Measurements from ENCODE around the gene PCNT. TPM values are rescaled to one million over a fixed set of nuclear protein-coding genes. Genes with fewer than 3 reads are reported as not detected.

PCNT gene
- total RNA-seq, 1 experiment from 2014 or later, result 34.0 TPM

DNA sequence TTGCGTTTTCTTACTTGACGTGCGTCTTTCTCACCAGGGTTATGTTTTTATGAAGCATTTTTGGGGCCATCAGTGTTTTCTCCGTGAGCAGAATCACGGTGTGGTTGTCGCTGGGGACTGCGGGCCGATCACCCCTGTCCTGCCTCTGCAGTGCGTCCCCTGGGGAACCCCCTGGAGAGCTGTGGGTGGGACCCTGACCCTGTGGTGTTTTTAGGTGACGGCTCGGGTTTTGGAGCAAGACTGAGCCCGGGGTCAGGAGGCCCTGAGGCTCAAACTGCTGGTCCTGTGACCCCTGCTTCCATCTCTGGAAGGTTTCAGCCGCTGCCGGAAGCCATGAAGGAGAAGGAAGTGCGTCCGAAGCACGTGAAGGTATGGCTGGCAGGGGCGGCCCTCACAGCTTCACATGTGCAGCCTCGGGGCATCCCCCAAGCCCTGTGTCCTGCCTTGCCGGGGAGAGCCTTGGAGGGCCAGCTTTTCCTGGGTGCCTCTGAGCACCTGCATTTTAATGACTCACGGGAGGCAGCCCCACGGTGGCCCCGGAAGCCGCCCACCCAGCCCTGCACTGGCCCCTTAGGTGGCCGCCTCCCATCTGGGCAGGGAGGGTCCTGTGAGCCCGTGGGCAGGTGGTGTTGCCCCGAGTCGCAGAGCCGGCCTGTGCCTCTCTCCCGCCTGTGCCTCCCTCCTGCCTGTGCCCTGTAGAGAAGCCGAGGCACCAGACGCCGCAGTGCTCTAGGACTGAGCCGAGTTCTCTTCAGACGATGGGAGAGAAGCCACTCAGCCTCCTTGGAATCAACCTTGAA, 98.0 kb downstream of the PCNT start:
- POLR2A ChIA-PET, result interaction anchor here (1.0 kb wide), 1 partner anchor 31 kb away, joined by 3 read pairs; no protein-coding TSS in a partner anchor
- no peaks in the 10 kb centered on the region for H3K27me3 Mint-ChIP-seq (ENCODE audit: insufficient read depth, unreplicated experiment)

DNA sequence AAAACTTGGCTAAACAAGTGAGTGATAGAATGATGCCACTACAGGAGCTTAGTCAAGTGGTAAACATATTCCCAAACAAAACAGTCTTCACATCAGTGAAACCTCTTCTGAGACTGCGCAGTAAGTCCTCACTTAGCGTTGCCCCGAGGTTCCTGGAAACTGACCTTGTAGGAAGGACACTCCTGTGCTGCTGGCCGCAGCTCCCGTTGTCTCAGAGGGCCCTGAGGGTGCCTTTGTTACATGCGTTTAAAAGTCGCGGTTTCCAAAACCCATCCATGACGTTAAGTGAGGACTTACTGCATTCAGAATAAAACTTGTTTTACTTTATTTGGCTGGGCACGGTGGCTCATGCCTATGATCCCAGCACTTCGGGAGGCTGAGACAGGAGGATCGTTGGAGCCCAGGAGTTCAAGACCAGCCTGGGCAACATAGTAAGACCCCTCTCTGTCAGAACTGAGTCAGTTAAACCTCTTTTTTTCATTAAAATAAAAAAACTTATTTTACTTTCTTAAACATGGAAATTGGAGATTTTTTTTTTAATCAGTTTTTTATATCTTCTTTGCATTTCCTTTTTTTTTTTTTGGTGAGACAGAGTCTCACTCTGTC, 98.8 kb downstream of the PCNT start:
- Mint-ChIP-seq H3K4me3 (ENCODE audit: unreplicated experiment) (no peak overlapping the region), H3K4me1 (ENCODE audit: insufficient read depth, unreplicated experiment) (no peaks in the 10 kb centered on the region), H3K9me3 (ENCODE audit: unreplicated experiment) (no peaks in the 10 kb centered on the region), H3K36me3 (ENCODE audit: insufficient read depth, unreplicated experiment) (peaks cover 50% of the 10 kb centered on the region), H3K27ac (ENCODE audit: low read depth, unreplicated experiment) (no peak overlapping the region), H3K27me3 (ENCODE audit: insufficient read depth, unreplicated experiment) (no peaks in the 10 kb centered on the region)
- TF ChIP-seq, protein P1, sequence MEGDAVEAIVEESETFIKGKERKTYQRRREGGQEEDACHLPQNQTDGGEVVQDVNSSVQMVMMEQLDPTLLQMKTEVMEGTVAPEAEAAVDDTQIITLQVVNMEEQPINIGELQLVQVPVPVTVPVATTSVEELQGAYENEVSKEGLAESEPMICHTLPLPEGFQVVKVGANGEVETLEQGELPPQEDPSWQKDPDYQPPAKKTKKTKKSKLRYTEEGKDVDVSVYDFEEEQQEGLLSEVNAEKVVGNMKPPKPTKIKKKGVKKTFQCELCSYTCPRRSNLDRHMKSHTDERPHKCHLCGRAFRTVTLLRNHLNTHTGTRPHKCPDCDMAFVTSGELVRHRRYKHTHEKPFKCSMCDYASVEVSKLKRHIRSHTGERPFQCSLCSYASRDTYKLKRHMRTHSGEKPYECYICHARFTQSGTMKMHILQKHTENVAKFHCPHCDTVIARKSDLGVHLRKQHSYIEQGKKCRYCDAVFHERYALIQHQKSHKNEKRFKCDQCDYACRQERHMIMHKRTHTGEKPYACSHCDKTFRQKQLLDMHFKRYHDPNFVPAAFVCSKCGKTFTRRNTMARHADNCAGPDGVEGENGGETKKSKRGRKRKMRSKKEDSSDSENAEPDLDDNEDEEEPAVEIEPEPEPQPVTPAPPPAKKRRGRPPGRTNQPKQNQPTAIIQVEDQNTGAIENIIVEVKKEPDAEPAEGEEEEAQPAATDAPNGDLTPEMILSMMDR (IDR thresholded peaks at IDR 0.05; ENCODE audit: unreplicated experiment), result no peak
- POLR2A ChIA-PET, result interaction anchor here (1.0 kb wide), 1 partner anchor 32 kb away, joined by 3 read pairs; no protein-coding TSS in a partner anchor
- CTCF ChIA-PET, result no interaction called here
- intact Hi-C loops (cut with micrococcal nuclease), result no loop called here
- BruUV-seq (replicated peaks), result no TSS peak
- no peak for DNase-seq (ENCODE audit: unreplicated experiment)

More for the DNA sequence above, 98.0 kb downstream of the PCNT start:
- Mint-ChIP-seq H3K27ac (ENCODE audit: low read depth, unreplicated experiment) (no peak overlapping the region), H3K4me1 (ENCODE audit: insufficient read depth, unreplicated experiment) (no peaks in the 10 kb centered on the region), H3K9me3 (ENCODE audit: unreplicated experiment) (no peaks in the 10 kb centered on the region), H3K4me3 (ENCODE audit: unreplicated experiment) (no peak overlapping the region), H3K36me3 (ENCODE audit: insufficient read depth, unreplicated experiment) (peaks cover 58% of the 10 kb centered on the region)
- intact Hi-C loops (cut with micrococcal nuclease), result no loop called here
- TF ChIP-seq, protein P1 (IDR thresholded peaks at IDR 0.05; ENCODE audit: unreplicated experiment), result no peak
- CTCF ChIA-PET, result no interaction called here
- no TSS peak for BruUV-seq (replicated peaks)
- no peak for DNase-seq (ENCODE audit: unreplicated experiment)

DNA sequence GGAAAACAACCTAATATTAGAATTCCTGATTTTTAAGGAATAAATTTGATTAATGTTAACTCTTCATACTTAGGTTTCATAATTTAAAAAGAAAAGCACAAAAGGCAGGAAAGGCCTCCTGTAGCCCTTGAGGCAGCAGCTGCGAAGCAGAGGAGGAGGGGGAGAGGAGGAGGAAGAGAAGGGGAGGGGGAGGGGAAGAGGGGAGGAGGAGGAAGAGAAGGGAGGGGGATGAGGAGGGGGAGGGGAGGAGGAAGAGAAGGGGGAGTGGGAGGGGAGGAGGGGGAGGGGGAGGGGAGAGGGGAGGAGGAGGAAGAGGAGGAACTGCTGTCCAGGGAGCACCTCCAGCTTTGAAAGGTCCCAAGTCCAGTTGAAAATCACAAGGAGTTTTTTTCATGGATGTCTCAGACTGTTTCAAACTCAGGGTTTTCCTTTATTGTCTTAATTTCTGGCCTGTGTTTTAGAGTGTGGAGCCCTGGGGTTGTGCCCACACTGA, 99.6 kb downstream of the PCNT start:
- BruUV-seq (replicated peaks), result no TSS peak
- intact Hi-C loops (cut with micrococcal nuclease), result no loop called here
- Mint-ChIP-seq H3K36me3 (ENCODE audit: insufficient read depth, unreplicated experiment) (peaks cover 45% of the 10 kb centered on the region), H3K9me3 (ENCODE audit: unreplicated experiment) (no peaks in the 10 kb centered on the region), H3K27ac (ENCODE audit: low read depth, unreplicated experiment) (no peak overlapping the region), H3K4me3 (ENCODE audit: unreplicated experiment) (no peak overlapping the region), H3K4me1 (ENCODE audit: insufficient read depth, unreplicated experiment) (no peaks in the 10 kb centered on the region), H3K27me3 (ENCODE audit: insufficient read depth, unreplicated experiment) (no peaks in the 10 kb centered on the region)
- TF ChIP-seq, protein P1 (IDR thresholded peaks at IDR 0.05; ENCODE audit: unreplicated experiment), result no peak
- CTCF ChIA-PET, result interaction anchor here (0.6 kb wide), 1 partner anchor 318 kb away, joined by 3 read pairs; no protein-coding TSS in a partner anchor
- DNase-seq (ENCODE audit: unreplicated experiment), result no peak
- POLR2A ChIA-PET, result no interaction called here

DNA sequence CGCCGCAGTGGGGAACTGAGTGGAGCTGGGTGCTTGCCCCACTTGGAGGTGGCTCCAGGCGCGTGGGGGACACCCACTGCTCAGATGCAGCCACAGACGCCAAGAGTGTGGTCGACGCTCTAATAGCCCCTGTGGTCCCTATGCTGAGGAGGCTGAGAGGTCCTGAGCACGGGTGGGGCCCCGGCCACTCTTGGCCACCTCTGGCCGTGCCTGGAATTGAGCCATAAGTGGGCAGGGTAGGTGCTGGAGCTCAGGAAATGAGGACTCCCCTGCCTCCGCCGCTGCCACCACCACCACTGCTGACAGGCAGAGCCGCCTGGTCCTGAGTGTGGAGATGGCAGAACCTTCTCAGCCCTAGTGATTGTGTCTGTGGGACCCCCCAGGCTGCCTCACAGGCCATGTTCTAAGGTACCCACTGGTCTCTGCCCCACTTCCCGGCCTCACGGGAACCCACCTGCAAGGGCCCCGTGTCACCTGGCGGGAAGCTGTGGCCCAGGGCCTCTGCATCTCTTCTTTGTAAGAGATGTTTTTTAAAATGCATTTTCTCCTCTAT, 100.2 kb downstream of the PCNT start:
- no peak for DNase-seq (ENCODE audit: unreplicated experiment)
- ChIA-PET POLR2A (interaction anchor here (1.1 kb wide), 1 partner anchor 54 kb away, joined by 3 read pairs; no protein-coding TSS in a partner anchor), CTCF (no interaction called here)
- Mint-ChIP-seq H3K36me3 (ENCODE audit: insufficient read depth, unreplicated experiment) (peaks cover 39% of the 10 kb centered on the region), H3K4me1 (ENCODE audit: insufficient read depth, unreplicated experiment) (no peaks in the 10 kb centered on the region), H3K9me3 (ENCODE audit: unreplicated experiment) (no peaks in the 10 kb centered on the region), H3K4me3 (ENCODE audit: unreplicated experiment) (no peak overlapping the region), H3K27me3 (ENCODE audit: insufficient read depth, unreplicated experiment) (no peaks in the 10 kb centered on the region), H3K27ac (ENCODE audit: low read depth, unreplicated experiment) (no peak overlapping the region)
- TF ChIP-seq, protein P1 (IDR thresholded peaks at IDR 0.05; ENCODE audit: unreplicated experiment), result no peak
- intact Hi-C loops (cut with micrococcal nuclease), result no loop called here
- no TSS peak for BruUV-seq (replicated peaks)

Data from MCF 10A (cell line).